Loucy (cell line): ENCODE results near the gene PSPC1.

Experiments used
- EZH2phosphoT487 ChIP-seq: fragments of 200-600 bp; IDR thresholded peaks from 2 replicates; pipeline ENCODE4 v1.6.1; 2018; ENCODE audit warnings: antibody characterized with exemption, mild to moderate bottlenecking, moderate library complexity, borderline replicate concordance
- TF ChIP-seq, protein P1 (sequence below): fragments of 200-600 bp; sonication (generic); conservative IDR thresholded peaks from 2 replicates; pipeline ENCODE4 v1.5.1; 2014; ENCODE audit warnings: mild to moderate bottlenecking, antibody characterized with exemption, low read length

DNA sequence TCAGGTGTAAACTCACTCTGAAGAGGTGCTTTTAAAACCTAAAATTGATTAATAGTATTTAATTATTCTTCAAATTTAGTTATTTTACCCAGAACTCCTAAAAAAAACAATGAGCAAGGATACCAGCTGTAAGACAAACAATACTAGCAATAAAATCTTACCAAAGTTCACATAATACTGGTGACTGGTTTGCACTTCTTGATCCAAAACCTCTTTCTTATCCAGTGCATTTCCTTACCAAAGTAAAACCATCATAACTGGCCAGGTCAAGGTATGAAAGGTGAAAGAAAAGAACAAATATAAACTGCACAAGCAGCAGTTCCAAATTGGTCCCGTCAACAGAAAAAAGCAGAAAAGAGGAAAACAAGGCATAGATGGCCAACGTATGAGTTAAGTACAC, 62.7 kb downstream of the PSPC1 start:
- TF ChIP-seq, protein P1, sequence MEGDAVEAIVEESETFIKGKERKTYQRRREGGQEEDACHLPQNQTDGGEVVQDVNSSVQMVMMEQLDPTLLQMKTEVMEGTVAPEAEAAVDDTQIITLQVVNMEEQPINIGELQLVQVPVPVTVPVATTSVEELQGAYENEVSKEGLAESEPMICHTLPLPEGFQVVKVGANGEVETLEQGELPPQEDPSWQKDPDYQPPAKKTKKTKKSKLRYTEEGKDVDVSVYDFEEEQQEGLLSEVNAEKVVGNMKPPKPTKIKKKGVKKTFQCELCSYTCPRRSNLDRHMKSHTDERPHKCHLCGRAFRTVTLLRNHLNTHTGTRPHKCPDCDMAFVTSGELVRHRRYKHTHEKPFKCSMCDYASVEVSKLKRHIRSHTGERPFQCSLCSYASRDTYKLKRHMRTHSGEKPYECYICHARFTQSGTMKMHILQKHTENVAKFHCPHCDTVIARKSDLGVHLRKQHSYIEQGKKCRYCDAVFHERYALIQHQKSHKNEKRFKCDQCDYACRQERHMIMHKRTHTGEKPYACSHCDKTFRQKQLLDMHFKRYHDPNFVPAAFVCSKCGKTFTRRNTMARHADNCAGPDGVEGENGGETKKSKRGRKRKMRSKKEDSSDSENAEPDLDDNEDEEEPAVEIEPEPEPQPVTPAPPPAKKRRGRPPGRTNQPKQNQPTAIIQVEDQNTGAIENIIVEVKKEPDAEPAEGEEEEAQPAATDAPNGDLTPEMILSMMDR = no peak
- TF ChIP-seq EZH2phosphoT487 = no peak
